ENCODE results near the gene CUL1. TPM values are rescaled to one million over a fixed set of nuclear protein-coding genes. Genes with fewer than 3 reads are reported as not detected.
A peak's percentile ranks its signal among the peaks of the same experiment; 100 is the strongest.

CUL1 gene
- total RNA-seq, 1 experiment from 2014 or later: 72.3 TPM

- no peak overlapping the region for H3K18ac ChIP-seq (ENCODE audit: insufficient read length, low read depth, low read length)
- WGBS (ENCODE audit: extremely low coverage, insufficient read length, low lambda C conversion rate): no CpG with 5 or more reads among the region's 1 CpG
- H2BK120ac ChIP-seq (ENCODE audit: low read depth, low read length, poor library complexity, severe bottlenecking): no peak overlapping the region
- H3K4me3 Mint-ChIP-seq: no peak overlapping the region
- TF ChIP-seq CTCF (conservative IDR thresholded peaks at IDR 0.05): no peak
- no peak overlapping the region for H3K56ac ChIP-seq (ENCODE audit: insufficient read length, low read depth, low read length)
- no peak overlapping the region for H2BK12ac ChIP-seq (ENCODE audit: insufficient read length, low read depth, low read length)
- no peaks in the 10 kb centered on the region for H4K20me1 ChIP-seq (ENCODE audit: control insufficient read depth, insufficient read depth, insufficient read length)
- no peaks in the 10 kb centered on the region for H3K79me1 ChIP-seq (ENCODE audit: insufficient read depth, low read depth, low read length, poor library complexity, severe bottlenecking)
- H4K5ac ChIP-seq (ENCODE audit: insufficient read length, low read depth, low read length): no peak overlapping the region
- no peak overlapping the region for H3K14ac ChIP-seq (ENCODE audit: insufficient read depth, low read length)
- H2BK5ac ChIP-seq (ENCODE audit: insufficient read length, low read length): no peak overlapping the region
- H3K4me2 ChIP-seq (ENCODE audit: insufficient read depth, insufficient read length, low read length): no peak overlapping the region
- H3K27ac Mint-ChIP-seq: 0 out of 7 replicates have a peak overlapping the region, but pooled peaks of 1 of the 3 experiments have one; percentile 13
- H3K9me3 ChIP-seq (ENCODE audit: control insufficient read depth, low read depth, low read length): no peaks in the 10 kb centered on the region
- no peak overlapping the region for H3K9ac ChIP-seq (ENCODE audit: extremely low read depth, insufficient read length, low read length)
- H3K27ac ChIP-seq (ENCODE audit: insufficient read length, low read depth, low read length): no peak overlapping the region
- H3T11ph ChIP-seq (ENCODE audit: low read length): no peak overlapping the region
- H3K4ac ChIP-seq (ENCODE audit: low read depth, low read length): no peak overlapping the region
- H2AFZ ChIP-seq (ENCODE audit: low read length): no peak overlapping the region
- peaks cover 3 to 7% of the 10 kb centered on the region in 2 experiments; a peak in 3 of 5 replicates for H3K9me3 Mint-ChIP-seq
- peaks cover 64 to 93% (median 92%) of the 10 kb centered on the region in 3 experiments for H3K36me3 Mint-ChIP-seq (ENCODE audit: insufficient read depth in 1 of 3, low read depth in 3 of 3)
- no peak for DNase-seq
- H4K8ac ChIP-seq (replicated peaks; ENCODE audit: insufficient read length, low read depth, low read length): no peak overlapping the region
- no peaks in the 10 kb centered on the region for H3K27me3 ChIP-seq (ENCODE audit: insufficient read depth, low read length)
- H3K79me2 ChIP-seq (ENCODE audit: insufficient read depth, low read length): no peaks in the 10 kb centered on the region
- H2BK15ac ChIP-seq (ENCODE audit: low read depth, low read length): no peak overlapping the region
- no peak overlapping the region for H2BK20ac ChIP-seq (ENCODE audit: low read depth, low read length, poor library complexity, severe bottlenecking)
- no peaks in the 10 kb centered on the region for H3K27me3 Mint-ChIP-seq (ENCODE audit: low read depth)
- H3K23me2 ChIP-seq (ENCODE audit: insufficient read length, low read depth, low read length, poor library complexity, severe bottlenecking): no peaks in the 10 kb centered on the region
- H3K23ac ChIP-seq (ENCODE audit: insufficient read length, low read depth, low read length): no peak overlapping the region
- no peak overlapping the region for H4K91ac ChIP-seq (ENCODE audit: insufficient read length, low read depth, low read length)
- peaks cover 0 to 3% of the 10 kb centered on the region in 2 experiments; a peak in 1 of 4 replicates for H3K4me1 Mint-ChIP-seq
- H2AK5ac ChIP-seq (ENCODE audit: insufficient read length, low read length): no peak overlapping the region
- no peaks in the 10 kb centered on the region for H3K4me1 ChIP-seq (ENCODE audit: insufficient read depth, low read length)
Observed at GRCh38 chr7:148793590-148793989, 94.9 kb downstream of the CUL1 start.
